NCI-H2107 (cell line): ENCODE data around the gene WDR90.

Source experiments
- DNase-seq: peaks from one replicate; lab custom pipeline; 2025; lab: John Stamatoyannopoulos, UW

The WDR90 gene

GRCh38 chr16:660459-661183, 11.5 kb downstream of the WDR90 start:
- DNase-seq = no peak

DNA sequence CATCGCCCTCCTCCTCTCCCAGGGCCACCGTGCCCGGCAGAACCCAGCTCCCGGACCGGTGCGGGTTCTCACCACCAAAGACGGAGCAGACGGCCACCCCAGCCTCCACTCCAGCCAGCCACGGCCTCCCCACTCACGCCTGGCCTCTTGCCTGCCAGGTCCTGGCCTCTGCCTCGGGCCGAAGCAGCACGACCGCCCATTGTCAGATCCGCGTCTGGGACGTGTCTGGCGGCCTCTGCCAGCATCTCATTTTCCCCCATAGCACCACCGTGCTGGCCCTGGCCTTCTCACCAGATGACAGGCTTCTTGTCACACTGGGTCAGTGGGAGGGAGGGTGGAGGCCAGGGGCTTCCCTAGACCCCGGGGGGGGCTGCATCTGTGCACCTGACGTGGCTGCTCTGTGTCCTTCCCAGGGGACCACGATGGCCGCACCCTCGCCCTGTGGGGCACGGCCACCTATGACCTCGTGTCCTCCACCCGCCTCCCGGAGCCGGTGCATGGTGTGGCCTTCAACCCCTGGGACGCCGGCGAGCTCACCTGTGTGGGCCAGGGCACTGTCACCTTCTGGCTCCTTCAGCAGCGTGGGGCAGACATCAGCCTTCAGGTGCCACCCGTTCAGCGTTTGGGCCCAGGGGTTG, 12.1 kb downstream of the WDR90 start:
- DNase-seq = no peak

GRCh38 chr16:662095-662494, 12.9 kb downstream of the WDR90 start:
- DNase-seq = no peak

GRCh38 chr16:662597-662996, 13.4 kb downstream of the WDR90 start:
- DNase-seq = no peak

DNA sequence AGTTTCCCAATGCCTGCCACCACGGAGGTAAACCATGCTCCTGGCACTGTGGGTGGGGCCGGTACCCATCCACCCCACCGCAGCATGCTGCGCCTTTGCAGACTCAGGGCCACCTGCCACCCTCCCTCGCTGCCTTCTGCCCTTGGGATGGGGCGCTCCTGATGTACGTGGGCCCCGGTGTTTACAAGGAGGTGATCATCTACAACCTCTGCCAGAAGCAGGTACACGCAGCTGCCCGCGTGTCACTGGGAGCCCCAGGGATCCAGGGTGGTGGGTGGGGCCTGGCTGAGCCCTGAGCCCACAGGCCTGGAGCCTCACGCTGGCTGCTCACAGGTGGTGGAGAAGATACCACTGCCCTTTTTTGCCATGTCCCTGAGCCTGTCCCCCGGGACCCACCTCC, 17.4 kb downstream of the WDR90 start:
- DNase-seq = no peak

DNA sequence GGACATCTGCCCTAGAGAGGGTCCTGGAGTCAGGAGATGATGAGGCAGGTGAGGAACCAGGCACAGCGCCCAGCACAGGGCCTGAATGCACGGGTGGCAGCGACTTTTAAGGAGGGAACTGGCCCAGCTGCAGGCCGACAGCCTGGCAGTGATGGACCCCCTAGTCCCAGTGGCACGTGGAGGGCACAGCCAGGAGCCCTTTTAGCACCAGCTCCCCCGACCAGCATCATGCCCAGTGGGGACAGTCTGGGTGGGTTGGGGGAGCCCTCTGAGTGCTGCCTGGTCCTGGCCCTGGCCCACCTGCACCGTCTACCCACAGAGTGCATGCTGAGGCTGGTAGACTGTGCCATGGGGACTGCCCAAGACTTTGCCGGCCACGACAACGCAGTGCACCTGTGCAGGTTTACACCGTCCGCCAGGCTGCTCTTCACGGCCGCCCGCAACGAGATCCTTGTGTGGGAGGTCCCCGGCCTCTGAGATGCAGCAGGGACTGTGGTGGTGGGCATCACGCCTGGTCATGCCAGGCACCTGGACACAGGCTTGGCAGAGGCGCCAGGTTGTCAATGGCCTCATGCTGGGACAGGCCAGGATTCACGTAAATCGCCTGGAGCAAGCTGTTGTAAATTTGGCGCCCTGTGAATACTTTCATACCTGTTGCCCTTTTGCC, 18.1 kb downstream of the WDR90 start:
- no peak for DNase-seq

DNA sequence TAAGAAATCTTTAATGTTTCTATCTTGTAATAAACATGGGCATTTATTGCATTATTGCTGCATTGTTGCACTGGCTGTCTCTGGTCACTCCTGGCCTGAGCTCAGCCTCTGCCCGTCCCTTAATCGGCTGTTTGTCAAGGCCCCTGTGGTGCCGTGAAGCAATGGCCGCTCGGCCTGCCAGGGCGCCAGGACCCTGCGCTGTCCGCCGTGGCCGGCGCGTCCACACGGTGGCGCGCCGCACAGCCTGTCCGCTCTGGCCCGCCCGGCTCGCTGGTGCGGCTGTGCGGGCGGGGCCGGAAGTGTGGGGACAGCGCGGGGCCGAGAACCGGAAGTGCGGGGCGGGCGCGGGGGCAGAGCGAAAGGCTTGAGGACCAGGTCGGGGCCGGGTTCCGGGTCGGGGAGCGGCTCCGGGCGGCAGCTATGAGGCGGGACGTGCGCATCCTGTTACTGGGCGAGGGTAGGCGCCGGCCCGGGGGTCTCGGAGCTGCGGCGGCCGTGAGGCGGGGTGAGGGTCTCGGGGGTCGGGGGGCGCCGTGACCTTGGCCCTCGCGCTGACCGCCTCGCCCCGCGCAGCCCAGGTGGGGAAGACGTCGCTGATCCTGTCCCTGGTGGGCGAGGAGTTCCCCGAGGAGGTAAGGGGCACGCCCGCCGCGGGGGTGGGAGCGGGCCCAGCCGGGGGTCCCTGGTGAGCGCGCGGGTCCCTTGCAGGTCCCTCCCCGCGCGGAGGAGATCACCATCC, 18.8 kb downstream of the WDR90 start, which contains the start of gene RHOT2:
TSS of gene RHOT2 (plus strand) at position 353 of the 739 bp plus-strand sequence. CDS start at position 421, 68 bp downstream.
- DNase-seq = peak; percentile 84

DNA sequence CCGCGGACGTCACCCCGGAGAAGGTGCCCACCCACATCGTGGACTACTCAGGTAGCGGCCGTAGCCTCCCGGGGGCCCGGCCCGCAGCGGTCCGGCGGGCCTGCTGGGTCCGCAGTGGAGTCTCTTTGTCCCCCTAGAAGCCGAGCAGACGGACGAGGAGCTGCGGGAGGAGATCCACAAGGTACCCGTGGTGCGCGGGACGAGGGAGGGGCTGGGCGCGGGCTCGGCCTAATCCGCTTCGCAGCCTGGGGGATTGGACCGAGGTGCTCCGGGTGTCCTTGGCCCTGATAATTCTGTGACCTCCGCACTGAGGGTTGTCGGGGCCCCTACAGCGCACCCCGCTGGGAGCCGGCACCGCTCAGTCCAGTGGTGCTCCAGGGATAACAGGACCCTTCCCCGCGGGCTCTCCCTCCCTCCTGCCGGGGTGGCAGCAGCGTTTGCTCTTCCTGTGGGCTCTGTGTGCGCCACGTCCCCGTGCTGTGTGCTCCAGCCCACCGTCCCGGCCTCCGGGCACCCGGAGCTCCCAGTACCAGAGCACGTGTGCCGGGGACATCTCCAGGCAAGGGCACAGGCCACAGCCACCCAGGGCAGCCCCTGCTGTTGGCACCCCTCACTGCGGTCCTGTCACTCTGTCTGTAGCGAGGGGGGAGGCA, 19.5 kb downstream of the WDR90 start:
- DNase-seq = no peak

DNA sequence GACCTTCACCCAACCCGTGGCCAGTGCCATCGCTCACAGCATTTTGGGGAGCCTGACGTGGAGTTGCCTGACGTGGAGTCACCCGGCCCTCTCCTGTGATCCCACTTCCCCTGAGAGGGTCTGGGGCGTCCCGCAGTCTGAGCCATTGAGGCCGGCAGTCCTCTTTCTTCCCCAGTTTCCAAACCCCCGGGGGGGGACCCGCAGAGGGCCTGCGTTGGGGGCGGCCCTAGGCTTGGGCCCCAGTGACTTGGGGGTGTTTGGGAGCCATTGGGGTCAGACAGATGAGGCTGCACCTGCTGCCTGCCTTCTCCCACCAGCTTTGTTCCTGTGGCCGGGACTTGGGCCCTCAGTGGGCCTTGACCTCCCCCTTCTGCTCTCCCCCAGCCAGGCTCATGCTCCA, 20.5 kb downstream of the WDR90 start:
- DNase-seq = no peak

GRCh38 chr16:670485-671352, 21.6 kb downstream of the WDR90 start:
- no peak for DNase-seq

DNA sequence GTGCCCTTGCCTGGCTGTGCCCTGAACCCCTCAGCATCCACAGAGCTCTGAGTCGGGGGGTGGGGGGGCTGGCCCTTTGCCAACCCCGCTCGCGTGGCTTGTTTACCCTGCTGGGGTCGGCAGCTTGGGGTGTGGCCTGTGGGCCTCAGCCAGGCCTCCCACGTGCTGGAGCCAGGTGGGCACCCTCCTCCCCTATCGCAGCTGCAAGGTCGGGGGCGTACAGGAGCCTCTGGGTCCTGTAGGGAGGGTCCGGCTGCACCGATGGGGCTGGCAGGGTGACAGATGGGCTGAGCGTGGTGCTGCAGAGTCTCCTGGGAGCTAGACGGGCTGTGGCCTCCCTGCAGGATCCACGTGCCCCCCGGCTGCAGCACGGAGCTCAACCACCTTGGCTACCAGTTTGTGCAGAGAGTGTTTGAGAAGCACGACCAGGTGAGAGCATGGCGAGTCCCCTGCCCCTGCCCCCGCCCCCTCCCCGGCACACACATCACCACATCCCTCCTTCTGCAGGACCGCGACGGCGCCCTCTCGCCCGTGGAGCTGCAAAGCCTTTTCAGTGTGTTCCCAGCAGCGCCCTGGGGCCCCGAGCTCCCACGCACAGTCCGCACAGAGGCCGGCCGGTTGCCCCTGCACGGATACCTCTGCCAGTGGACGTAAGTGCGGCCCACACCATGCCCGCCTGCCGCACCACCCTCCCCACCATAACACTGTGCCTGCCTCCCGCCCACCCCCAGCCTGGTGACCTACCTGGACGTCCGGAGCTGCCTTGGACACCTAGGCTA, 22.4 kb downstream of the WDR90 start:
- no peak for DNase-seq

- no peak for DNase-seq
Measured at GRCh38 chr16:672371-672770, 23.2 kb downstream of the WDR90 start.

- no peak for DNase-seq
Measured at GRCh38 chr16:672851-673250, 23.7 kb downstream of the WDR90 start.

GRCh38 chr16:673399-673991, 24.3 kb downstream of the WDR90 start:
- DNase-seq = no peak

- no peak for DNase-seq
Measured at GRCh38 chr16:674214-674881, 25.2 kb downstream of the WDR90 start.

DNA sequence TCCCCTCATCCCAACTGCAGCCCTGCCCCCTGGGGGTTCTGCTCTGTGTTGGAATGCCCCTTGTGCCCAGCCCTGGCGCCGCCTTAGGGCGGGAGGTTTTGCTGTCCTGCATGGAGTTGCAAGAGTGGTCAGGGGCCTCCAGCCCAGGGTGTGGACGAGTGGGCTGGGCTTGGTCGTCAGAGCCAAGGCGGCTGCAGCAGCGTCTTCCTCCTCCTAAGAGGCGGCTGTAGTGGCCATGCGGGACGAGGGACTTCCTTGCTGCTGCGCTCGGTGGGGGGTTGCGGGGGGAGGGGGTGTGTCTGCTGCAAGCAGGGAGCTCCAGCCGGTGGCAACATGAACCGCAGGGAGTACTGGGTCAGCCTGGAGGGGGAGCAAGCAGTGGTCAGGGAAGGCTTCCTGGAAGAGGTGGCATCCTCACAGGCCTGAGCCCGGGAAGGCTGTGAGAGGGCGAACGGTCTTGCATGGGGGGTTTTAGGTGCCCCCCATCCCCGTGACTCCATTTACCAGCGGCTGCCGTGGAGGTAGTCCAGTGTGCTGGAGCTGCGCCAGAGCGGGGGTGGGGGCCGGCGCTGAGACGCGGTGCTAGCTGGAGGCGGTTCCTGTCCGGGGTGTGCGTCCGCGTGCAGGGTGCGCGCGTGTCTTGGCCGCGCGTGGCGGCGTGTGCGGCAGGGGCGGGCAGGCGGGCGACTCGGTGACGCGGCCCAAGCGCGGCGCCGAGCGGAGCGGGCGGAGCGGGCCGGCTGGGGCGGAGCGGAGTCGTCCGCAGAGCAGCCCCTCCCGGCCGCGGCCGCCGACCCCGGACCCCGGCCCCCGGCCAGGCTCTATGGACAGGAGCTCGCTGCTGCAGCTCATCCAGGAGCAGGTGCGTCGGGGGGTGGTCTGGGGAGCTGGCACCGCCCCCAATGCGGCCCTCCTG, 26.1 kb downstream of the WDR90 start, which contains the start of gene RHBDL1:
TSS of gene RHBDL1 (plus strand) at position 704 of the 916 bp plus-strand sequence. CDS start at position 824, 120 bp downstream.
- no peak for DNase-seq

- DNase-seq = no peak
Measured at GRCh38 chr16:675884-676564, 26.9 kb downstream of the WDR90 start.
